Measurements from ENCODE around the gene ARL6IP4.

ARL6IP4 gene

GRCh38 chr12:122949405-122949804 is 31.1 kb upstream of the ARL6IP4 start:
- TF ChIP-seq CTCF (conservative IDR thresholded peaks at IDR 0.05; ENCODE audit: low read depth, low read length), result no peak
- DNase-seq (ENCODE audit: low read depth), result no peak
- no peak overlapping the region for H3K4me3 ChIP-seq (ENCODE audit: low read depth, low read length)

- TF ChIP-seq CTCF (conservative IDR thresholded peaks at IDR 0.05; ENCODE audit: low read depth, low read length), result no peak
- no peak overlapping the region for H3K4me3 ChIP-seq (ENCODE audit: low read depth, low read length)
- no peak for DNase-seq (ENCODE audit: low read depth)
Observed at GRCh38 chr12:122949816-122950675, 30.4 kb upstream of the ARL6IP4 start.

GRCh38 chr12:122951406-122951805 is 29.1 kb upstream of the ARL6IP4 start:
- no peak overlapping the region for H3K4me3 ChIP-seq (ENCODE audit: low read depth, low read length)
- no peak for TF ChIP-seq CTCF (conservative IDR thresholded peaks at IDR 0.05; ENCODE audit: low read depth, low read length)
- peak; percentile 25 for DNase-seq (ENCODE audit: low read depth)

GRCh38 chr12:122951979-122952892 is 28.2 kb upstream of the ARL6IP4 start:
- peak; percentile 79 for DNase-seq (ENCODE audit: low read depth)
- no peak overlapping the region for H3K4me3 ChIP-seq (ENCODE audit: low read depth, low read length)
- TF ChIP-seq CTCF (conservative IDR thresholded peaks at IDR 0.05; ENCODE audit: low read depth, low read length), result peak; percentile 93

- no peak for TF ChIP-seq CTCF (conservative IDR thresholded peaks at IDR 0.05; ENCODE audit: low read depth, low read length)
- DNase-seq (ENCODE audit: low read depth), result no peak
- no peak overlapping the region for H3K4me3 ChIP-seq (ENCODE audit: low read depth, low read length)
Observed at GRCh38 chr12:122955156-122955555, 25.3 kb upstream of the ARL6IP4 start.

DNA sequence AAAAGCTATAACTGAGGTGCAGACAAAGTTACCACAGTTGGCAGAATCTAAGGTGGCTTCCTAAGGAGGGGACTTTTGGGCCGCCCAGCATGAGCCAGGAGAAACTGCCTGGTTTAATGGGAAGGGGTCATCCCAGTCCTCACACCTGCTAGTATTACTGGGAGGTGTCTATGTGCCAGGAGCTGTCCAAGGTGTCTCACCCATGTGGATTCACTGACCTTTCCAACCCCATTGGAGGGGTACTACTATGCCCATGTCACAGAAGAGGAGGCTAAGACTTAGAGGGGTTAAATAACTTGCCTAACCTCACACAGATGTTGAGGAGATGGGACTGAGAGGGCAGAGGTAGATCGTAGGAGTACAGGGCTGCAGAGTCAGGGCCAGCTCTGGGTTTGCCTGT is 24.4 kb upstream of the ARL6IP4 start:
- DNase-seq (ENCODE audit: low read depth), result no peak
- H3K4me3 ChIP-seq (ENCODE audit: low read depth, low read length), result no peak overlapping the region
- TF ChIP-seq CTCF (conservative IDR thresholded peaks at IDR 0.05; ENCODE audit: low read depth, low read length), result no peak

All from choroid plexus epithelial cell (primary cell).